CD14-positive monocyte (primary cell): ENCODE measurements around the gene TMPRSS11A. TPM values are rescaled to one million over a fixed set of nuclear protein-coding genes. Genes with fewer than 3 reads are reported as not detected.

Source experiments
- DNase-seq, 3 donors: peaks; one replicate each; pipeline ENCODE4 v3.0.0-alpha.2; 2011 to 2022
- H2AFZ ChIP-seq: 2 replicates; pipeline ENCODE4 v1.6.0; 2012; ENCODE audit warnings: mild to moderate bottlenecking, low read depth, low read length, inconsistent platforms; ENCODE audit not compliant: insufficient read depth, poor library complexity, severe bottlenecking
- H3K27ac ChIP-seq, 2 donors: 1 replicate in 1 of 2; 2 replicates in 1 of 2; pipeline ENCODE4 v1.5.1; 2012 to 2013; ENCODE audit warnings: low read length in 2 of 2, control low read depth in 1 of 2, inconsistent platforms in 1 of 2, low read depth in 1 of 2, mild to moderate bottlenecking in 1 of 2
- H3K27me3 ChIP-seq, 2 donors: one replicate each; pipeline versions ENCODE4 v1.6.0 to v1.6.1; 2011 to 2013; ENCODE audit warnings: low read length in 2 of 2; ENCODE audit not compliant: control insufficient read depth in 2 of 2, insufficient read depth in 2 of 2
- H3K36me3 ChIP-seq, 2 donors: replicated peaks in 1 of 2; 1 replicate in 1 of 2; 2 replicates in 1 of 2; pipeline versions ENCODE4 v1.5.1 to v1.6.1; 2012 to 2013; ENCODE audit warnings: low read length in 2 of 2, control low read depth in 1 of 2, inconsistent platforms in 1 of 2, mild to moderate bottlenecking in 1 of 2; ENCODE audit not compliant: insufficient read depth in 2 of 2, control insufficient read depth in 1 of 2
- H3K4me1 ChIP-seq, 2 donors: 1 replicate in 1 of 2; 2 replicates in 1 of 2; pipeline versions ENCODE4 v1.5.1 to v1.6.1; 2012 to 2013; ENCODE audit warnings: low read length in 2 of 2, control low read depth in 1 of 2, inconsistent platforms in 1 of 2, mild to moderate bottlenecking in 1 of 2, moderate library complexity in 1 of 2; ENCODE audit not compliant: insufficient read depth in 2 of 2, control insufficient read depth in 1 of 2
- H3K4me2 ChIP-seq: replicated peaks from 2 replicates; pipeline ENCODE3; 2012; ENCODE audit warnings: low read length, moderate library complexity, mild to moderate bottlenecking; ENCODE audit not compliant: poor library complexity, severe bottlenecking; ENCODE audit errors: extremely low read depth
- H3K4me3 ChIP-seq, 3 experiments: fragments of 200-600 bp in 1 of 3; sonication (generic) in 1 of 3; replicated peaks in 1 of 3; 1 replicate in 2 of 3; 2 replicates in 1 of 3; pipeline ENCODE4 v1.5.1; 2011 to 2013; ENCODE audit warnings: low read length in 3 of 3, mild to moderate bottlenecking in 3 of 3, control low read depth in 2 of 3, low read depth in 2 of 3, inconsistent platforms in 1 of 3, moderate library complexity in 1 of 3
- H3K79me2 ChIP-seq: 2 replicates; pipeline ENCODE4 v1.6.0; 2012; ENCODE audit warnings: mild to moderate bottlenecking, control low read depth, inconsistent platforms, low read length, moderate library complexity; ENCODE audit not compliant: insufficient read depth
- H3K9ac ChIP-seq: 2 replicates; pipeline ENCODE4 v1.6.0; 2017; ENCODE audit warnings: low read length, mild to moderate bottlenecking; ENCODE audit not compliant: insufficient read depth, poor library complexity, severe bottlenecking
- H3K9me3 ChIP-seq, 2 donors: replicated peaks in 1 of 2; 1 replicate in 1 of 2; 2 replicates in 1 of 2; pipeline versions ENCODE4 v1.5.1 to v1.6.1; 2012 to 2013; ENCODE audit warnings: low read length in 2 of 2, control low read depth in 1 of 2; ENCODE audit not compliant: control insufficient read depth in 1 of 2, insufficient read depth in 1 of 2
- H4K20me1 ChIP-seq: 2 replicates; pipeline ENCODE4 v1.6.0; 2012; ENCODE audit warnings: mild to moderate bottlenecking, low read length, control low read depth, moderate library complexity; ENCODE audit not compliant: insufficient read depth
- H3K27ac Mint-ChIP-seq, 7 donors: one replicate each; pipeline ENCODE4 v1.8.0; 2020; ENCODE audit warnings: mild to moderate bottlenecking in 7 of 7, mixed read lengths in 7 of 7, moderate library complexity in 6 of 7, inconsistent platforms in 2 of 7
- H3K27me3 Mint-ChIP-seq, 3 donors: one replicate each; pipeline ENCODE4 v1.8.0; 2021 to 2022; ENCODE audit warnings: low read depth in 3 of 3, mild to moderate bottlenecking in 3 of 3, mixed read lengths in 3 of 3, moderate library complexity in 3 of 3, inconsistent platforms in 1 of 3
- H3K36me3 Mint-ChIP-seq, 2 donors: one replicate each; pipeline ENCODE4 v1.8.0; 2020; ENCODE audit warnings: mixed read lengths in 2 of 2, inconsistent platforms in 1 of 2, mild to moderate bottlenecking in 1 of 2
- H3K4me1 Mint-ChIP-seq: one replicate; pipeline ENCODE4 v1.8.0; 2020; ENCODE audit warnings: mild to moderate bottlenecking, mixed read lengths
- H3K4me3 Mint-ChIP-seq, 2 donors: one replicate each; pipeline ENCODE4 v1.8.0; 2020; ENCODE audit warnings: mild to moderate bottlenecking in 2 of 2, mixed read lengths in 2 of 2, moderate library complexity in 1 of 2
- H3K9me3 Mint-ChIP-seq, 7 donors: one replicate each; pipeline ENCODE4 v1.8.0; 2020 to 2022; ENCODE audit warnings: mixed read lengths in 7 of 7, mild to moderate bottlenecking in 6 of 7, moderate library complexity in 6 of 7, inconsistent platforms in 2 of 7
- WGBS: methylation state at CpG from one replicate; pipeline ENCODE4 v1.1.5; 2013; ENCODE audit warnings: missing lambda C conversion rate; ENCODE audit not compliant: insufficient coverage; 5-methylcytosine and 5-hydroxymethylcytosine counted together
- intact Hi-C, 2 donors: fragments of 100-400 bp; cut with micrococcal nuclease; formaldehyde crosslinking; loops; one replicate each; pipeline versions ENCODE4 v1.15.0 to v1.15.1; 2023
- polyA plus RNA-seq, 3 donors: library from polyadenylated mRNA; depleted of rRNA in 1 of 3; unstranded in 2 of 3; stranded (reverse) in 1 of 3; fragments of 300-500 nt in 2 of 3; fragments of >200 nt in 1 of 3; fragmentation: Illumina TruSeq in 2 of 3; gene quantifications; 1 replicate in 2 of 3; 2 replicates in 1 of 3; pipeline ENCODE4 v1.2.3, GENCODE V29; 2012 to 2021
- TF ChIP-seq, protein P1 (sequence below): fragments of 200-600 bp; IDR thresholded peaks from one replicate; pipeline ENCODE4 v1.8.0; 2022; ENCODE audit warnings: antibody characterized with exemption, mild to moderate bottlenecking

The TMPRSS11A gene
- polyA plus RNA-seq, 3 donors: not detected

GRCh38 chr4:67885762-67886161, 77.5 kb downstream of the TMPRSS11A start:
- Histone ChIP-seq H3K9ac (no peak overlapping the region), H3K27ac (peak overlapping the region in 1 of 2 donors; percentile 78), H3K27me3 (no peaks in the 10 kb centered on the region), H3K4me1 (peaks cover 23 to 40% of the 10 kb centered on the region in 2 donors), H3K36me3 (no peaks in the 10 kb centered on the region), H3K4me3 (peak overlapping the region in 1 of 3 experiments; percentile 23), H4K20me1 (no peaks in the 10 kb centered on the region), H3K4me2 (peak overlapping the region; percentile 35), H2AFZ (peak overlapping the region; percentile 47), H3K79me2 (no peaks in the 10 kb centered on the region), H3K9me3 (no peaks in the 10 kb centered on the region)
- intact Hi-C loops: no loop called here
- Mint-ChIP-seq H3K27me3 (peaks cover 0 to 2% (median 0%) of the 10 kb centered on the region in 3 donors), H3K9me3 (peaks cover 0 to 7% (median 0%) of the 10 kb centered on the region in 7 donors), H3K4me1 (peaks cover 34% of the 10 kb centered on the region), H3K27ac (peak overlapping the region; percentile 77 to 94 (median 92)), H3K4me3 (peak overlapping the region; percentile 52 to 73), H3K36me3 (no peaks in the 10 kb centered on the region)
- peak; percentile 30 to 48 (median 35) for DNase-seq
- TF ChIP-seq, protein P1, sequence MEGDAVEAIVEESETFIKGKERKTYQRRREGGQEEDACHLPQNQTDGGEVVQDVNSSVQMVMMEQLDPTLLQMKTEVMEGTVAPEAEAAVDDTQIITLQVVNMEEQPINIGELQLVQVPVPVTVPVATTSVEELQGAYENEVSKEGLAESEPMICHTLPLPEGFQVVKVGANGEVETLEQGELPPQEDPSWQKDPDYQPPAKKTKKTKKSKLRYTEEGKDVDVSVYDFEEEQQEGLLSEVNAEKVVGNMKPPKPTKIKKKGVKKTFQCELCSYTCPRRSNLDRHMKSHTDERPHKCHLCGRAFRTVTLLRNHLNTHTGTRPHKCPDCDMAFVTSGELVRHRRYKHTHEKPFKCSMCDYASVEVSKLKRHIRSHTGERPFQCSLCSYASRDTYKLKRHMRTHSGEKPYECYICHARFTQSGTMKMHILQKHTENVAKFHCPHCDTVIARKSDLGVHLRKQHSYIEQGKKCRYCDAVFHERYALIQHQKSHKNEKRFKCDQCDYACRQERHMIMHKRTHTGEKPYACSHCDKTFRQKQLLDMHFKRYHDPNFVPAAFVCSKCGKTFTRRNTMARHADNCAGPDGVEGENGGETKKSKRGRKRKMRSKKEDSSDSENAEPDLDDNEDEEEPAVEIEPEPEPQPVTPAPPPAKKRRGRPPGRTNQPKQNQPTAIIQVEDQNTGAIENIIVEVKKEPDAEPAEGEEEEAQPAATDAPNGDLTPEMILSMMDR: no peak
- 0% methylated on average over 2 of the region's 6 CpGs for WGBS

GRCh38 chr4:67884701-67885100, 78.6 kb downstream of the TMPRSS11A start:
- Histone ChIP-seq H3K27ac (peak overlapping the region in 1 of 2 donors; percentile 74), H4K20me1 (no peaks in the 10 kb centered on the region), H3K9ac (no peak overlapping the region), H3K36me3 (no peaks in the 10 kb centered on the region), H3K9me3 (no peaks in the 10 kb centered on the region), H3K4me3 (no peak overlapping the region), H3K4me2 (no peak overlapping the region), H2AFZ (peak overlapping the region; percentile 3), H3K27me3 (no peaks in the 10 kb centered on the region), H3K79me2 (no peaks in the 10 kb centered on the region), H3K4me1 (peaks cover 23 to 44% of the 10 kb centered on the region in 2 donors)
- no peaks in the 10 kb centered on the region for H3K36me3 Mint-ChIP-seq
- DNase-seq: peak in 2 of 3 donors; percentile 9 to 30
- H3K4me1 Mint-ChIP-seq: peaks cover 34% of the 10 kb centered on the region
- H3K27me3 Mint-ChIP-seq: no peaks in the 10 kb centered on the region
- peak overlapping the region in 4 of 7 donors; percentile 45 to 87 (median 74) for H3K27ac Mint-ChIP-seq
- peaks cover 0 to 3% (median 0%) of the 10 kb centered on the region in 7 donors for H3K9me3 Mint-ChIP-seq
- H3K4me3 Mint-ChIP-seq: no peak overlapping the region
- TF ChIP-seq, protein P1: no peak
- intact Hi-C loops: no loop called here
